Fibroblast of mammary gland (primary cell): ENCODE results near the gene MTERF1.

Experiments used
- DNase-seq: peaks from one replicate; pipeline ENCODE4 v3.0.0-alpha.2; 2010; ENCODE audit warnings: low read depth
- H3K4me3 ChIP-seq: 2 replicates; pipeline ENCODE4 v1.5.1; 2011; ENCODE audit warnings: low read depth, mild to moderate bottlenecking, low read length, moderate library complexity; ENCODE audit not compliant: control insufficient read depth
- TF ChIP-seq, protein P1 (sequence below): conservative IDR thresholded peaks from 2 replicates; pipeline ENCODE4 v1.5.1; 2011; ENCODE audit warnings: low read depth, low read length, inconsistent platforms; ENCODE audit not compliant: control insufficient read depth, insufficient read depth

The MTERF1 gene

DNA sequence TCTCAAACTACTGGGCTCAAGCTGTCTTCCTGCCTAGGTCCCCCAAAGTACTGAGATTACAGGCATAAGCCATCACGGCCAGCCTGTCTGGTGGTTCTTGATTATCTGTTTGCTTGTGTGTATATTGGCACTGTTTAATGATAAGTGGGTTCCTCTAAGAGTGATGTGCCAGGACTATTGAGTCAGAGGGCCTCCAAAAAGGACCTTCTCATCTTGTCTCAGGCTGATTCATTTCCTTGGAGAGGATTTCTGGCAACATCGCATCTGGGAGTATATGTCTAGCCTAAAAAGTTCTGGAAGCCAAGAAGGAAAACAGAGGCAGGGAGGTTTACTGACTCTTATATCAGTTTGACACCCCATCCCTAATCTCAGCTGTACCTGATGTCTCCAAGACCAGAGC is 33.1 kb upstream of the MTERF1 start:
- DNase-seq = peak; percentile 92
- H3K4me3 ChIP-seq = no peak overlapping the region
- TF ChIP-seq, protein P1, sequence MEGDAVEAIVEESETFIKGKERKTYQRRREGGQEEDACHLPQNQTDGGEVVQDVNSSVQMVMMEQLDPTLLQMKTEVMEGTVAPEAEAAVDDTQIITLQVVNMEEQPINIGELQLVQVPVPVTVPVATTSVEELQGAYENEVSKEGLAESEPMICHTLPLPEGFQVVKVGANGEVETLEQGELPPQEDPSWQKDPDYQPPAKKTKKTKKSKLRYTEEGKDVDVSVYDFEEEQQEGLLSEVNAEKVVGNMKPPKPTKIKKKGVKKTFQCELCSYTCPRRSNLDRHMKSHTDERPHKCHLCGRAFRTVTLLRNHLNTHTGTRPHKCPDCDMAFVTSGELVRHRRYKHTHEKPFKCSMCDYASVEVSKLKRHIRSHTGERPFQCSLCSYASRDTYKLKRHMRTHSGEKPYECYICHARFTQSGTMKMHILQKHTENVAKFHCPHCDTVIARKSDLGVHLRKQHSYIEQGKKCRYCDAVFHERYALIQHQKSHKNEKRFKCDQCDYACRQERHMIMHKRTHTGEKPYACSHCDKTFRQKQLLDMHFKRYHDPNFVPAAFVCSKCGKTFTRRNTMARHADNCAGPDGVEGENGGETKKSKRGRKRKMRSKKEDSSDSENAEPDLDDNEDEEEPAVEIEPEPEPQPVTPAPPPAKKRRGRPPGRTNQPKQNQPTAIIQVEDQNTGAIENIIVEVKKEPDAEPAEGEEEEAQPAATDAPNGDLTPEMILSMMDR = no peak

DNA sequence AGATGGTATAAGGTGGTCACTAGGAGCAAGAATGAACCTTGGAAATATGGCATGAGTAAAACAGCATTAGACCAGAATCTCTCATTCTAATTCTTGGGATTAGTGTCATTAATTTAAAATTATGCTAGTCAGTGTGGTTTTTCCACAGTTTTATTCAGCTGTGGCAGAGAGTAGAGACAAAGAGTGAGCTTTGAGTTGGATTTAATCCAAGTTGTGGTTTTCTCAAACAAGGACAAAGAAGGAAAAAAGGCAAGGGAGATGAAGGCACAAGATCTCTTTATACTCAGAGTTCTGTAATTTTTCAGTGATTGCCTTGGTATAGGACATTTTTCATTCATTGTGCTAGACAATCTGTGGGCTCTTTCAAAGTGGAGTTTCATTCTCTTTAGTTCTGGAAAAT is 32.0 kb upstream of the MTERF1 start:
- peak; percentile 38 for DNase-seq
- H3K4me3 ChIP-seq = no peak overlapping the region
- TF ChIP-seq, protein P1 = no peak

DNA sequence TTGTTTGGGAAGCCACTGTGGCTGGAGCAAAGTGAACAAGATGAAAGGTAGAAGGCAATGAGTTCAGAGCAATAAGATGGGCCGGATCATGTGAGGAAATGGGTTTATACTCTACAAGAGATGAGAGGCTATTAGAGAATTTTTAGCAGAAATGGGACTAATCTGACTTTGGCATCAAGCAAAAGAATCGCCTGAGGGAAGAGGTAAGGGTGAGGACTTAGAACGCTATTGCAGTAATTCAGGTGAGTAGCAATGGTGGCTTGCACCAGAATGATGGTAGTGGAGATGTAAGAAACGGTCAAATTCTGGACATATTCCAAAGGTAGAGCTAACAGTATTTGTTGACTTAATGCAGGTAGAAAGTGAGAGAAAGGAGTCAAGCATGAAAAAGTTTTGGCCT is 30.6 kb upstream of the MTERF1 start:
- DNase-seq = no peak
- TF ChIP-seq, protein P1 = no peak

DNA sequence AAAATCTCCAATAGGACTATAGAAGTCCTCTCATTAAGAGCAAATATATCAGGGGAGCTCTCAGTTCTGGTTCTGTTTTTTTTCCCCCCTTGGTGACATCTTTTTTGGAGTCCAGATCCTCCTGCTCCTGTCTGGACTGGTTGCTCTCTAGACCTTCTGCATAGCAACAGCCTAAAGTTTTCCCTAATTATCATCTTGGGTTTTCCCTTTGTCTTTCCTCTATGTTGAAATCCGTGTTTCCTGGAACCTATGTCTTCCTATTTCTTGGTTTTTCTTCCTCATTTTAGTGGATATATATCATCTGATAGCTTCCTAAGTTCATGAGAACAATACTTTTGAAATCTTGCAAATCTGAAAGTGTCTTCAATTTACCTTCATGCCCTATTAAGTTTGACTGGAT is 29.7 kb upstream of the MTERF1 start:
- no peak for DNase-seq
- TF ChIP-seq, protein P1 = no peak

More for the DNA sequence above, 30.6 kb upstream of the MTERF1 start:
- H3K4me3 ChIP-seq = no peak overlapping the region

DNA sequence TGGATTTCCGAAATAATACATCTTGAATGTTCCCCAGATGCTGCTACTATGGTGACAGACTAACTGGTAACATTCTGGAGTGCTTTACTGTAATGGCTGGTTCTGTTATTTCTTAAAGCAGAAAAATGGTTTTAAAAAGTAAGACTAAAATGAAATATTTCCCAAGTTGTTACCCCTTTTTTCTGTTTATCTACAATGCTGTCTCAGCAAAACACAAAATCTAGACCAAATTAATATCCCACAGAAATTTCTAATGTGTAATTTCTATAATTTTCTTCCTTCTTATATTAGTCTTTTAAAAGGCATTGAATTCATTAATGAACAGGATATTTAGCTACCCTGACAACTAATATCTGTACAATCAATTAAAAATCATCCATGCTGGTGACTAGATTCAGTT is 19.1 kb upstream of the MTERF1 start:
- TF ChIP-seq, protein P1 = no peak
- no peak overlapping the region for H3K4me3 ChIP-seq
- DNase-seq = no peak

More for the DNA sequence above, 29.7 kb upstream of the MTERF1 start:
- H3K4me3 ChIP-seq = no peak overlapping the region

DNA sequence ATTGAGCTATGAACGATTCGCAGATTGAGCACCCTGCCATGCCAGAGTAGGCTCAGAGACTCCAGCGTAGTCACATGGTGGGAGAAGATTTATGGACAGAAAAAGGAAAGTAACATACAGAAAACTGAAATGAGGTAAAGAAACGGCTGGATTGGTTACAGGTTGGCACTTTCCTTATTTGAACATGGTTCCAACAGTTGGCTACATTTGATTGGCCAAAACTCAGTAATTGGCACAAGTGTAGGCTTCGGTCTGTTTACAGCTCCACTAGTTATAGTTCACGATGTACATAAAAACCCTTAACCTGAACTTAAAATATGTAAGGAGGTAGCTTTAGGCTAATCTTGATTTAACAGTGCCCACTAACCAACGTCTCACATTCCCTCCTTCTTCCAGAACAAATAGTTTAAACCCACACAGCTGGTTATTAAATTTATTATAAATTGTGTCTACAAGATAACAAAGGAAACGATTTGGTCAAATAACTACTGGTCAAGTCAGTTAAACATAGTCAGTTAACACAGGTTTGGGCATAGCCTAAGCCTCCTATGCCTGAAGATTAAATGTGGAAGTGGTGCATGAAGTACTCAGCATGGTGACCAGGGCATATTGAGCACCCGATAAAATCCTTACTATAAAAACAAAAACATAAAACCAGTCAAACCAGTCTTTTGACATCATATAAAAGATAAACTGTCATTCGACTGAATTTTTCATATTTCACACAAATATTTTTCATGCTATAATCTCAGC is 17.9 kb upstream of the MTERF1 start:
- no peak for DNase-seq
- no peak overlapping the region for H3K4me3 ChIP-seq
- TF ChIP-seq, protein P1 = no peak
